HG03196 (cell line): Measurements from ENCODE around the gene INPPL1.

ENCODE experiments used
- ATAC-seq: cut with Tn5 transposase; IDR thresholded peaks from one replicate; pipeline ENCODE4 v1.9.1; 2021; ENCODE audit not compliant: unreplicated experiment

Gene INPPL1

DNA sequence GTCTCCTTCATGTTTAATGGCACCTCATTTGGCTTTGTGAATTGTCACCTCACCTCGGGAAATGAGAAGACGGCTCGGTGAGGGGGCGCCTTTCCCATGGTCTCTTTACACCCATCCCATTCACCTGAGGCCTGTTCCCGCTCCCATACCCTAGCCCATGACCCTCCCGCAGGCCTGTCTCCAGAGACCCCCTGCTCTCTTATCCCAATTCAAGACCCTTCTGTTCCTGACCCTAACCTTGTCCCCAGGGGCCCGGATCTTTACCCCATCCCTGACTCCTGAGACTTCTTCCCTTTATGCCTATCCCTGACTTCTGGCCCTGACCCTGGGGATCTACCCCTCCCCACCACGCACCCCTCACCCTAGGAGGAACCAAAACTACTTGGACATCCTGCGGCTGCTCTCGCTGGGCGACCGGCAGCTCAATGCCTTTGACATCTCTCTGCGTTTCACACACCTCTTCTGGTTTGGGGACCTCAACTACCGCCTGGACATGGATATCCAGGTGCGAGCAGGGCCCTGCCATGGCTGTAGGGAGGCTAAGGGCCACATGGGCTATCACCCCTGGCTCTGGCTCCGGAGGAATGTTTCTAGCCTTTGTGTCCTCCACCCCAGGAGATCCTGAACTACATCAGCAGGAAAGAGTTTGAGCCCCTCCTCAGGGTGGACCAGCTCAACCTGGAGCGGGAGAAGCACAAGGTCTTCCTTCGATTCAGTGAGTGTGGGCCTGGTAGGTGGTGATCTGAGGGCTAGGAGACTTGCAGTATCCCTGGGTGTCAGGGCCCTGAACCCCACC is 7.9 kb downstream of the INPPL1 start:
- ATAC-seq = no peak

DNA sequence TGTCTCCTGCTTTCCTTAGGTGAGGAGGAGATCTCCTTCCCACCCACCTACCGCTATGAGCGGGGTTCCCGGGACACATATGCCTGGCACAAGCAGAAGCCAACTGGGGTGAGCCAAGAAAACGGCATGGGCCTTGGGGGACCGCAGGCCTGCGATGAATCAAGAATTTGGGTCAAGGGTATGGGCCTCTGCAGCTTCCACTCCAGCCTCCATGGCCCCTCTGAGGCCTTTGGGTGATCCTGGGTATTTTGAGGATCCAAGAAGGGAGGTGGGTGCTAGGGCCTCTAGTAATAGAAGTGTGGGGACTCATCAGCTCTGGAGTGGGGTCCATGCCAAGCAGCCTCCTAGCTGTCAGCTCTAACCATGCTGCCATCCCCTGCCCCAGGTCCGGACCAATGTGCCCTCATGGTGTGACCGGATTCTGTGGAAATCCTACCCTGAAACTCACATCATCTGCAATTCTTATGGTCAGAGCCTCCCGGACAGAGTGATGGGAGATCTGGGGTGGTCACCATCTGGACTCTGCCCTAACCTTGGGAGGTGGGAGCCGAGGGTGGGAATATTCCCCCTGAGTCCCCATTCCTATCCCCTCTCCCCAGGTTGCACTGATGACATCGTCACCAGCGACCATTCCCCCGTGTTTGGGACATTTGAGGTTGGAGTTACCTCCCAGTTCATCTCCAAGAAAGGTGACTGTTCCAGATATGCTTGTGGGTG is 8.6 kb downstream of the INPPL1 start:
- no peak for ATAC-seq

DNA sequence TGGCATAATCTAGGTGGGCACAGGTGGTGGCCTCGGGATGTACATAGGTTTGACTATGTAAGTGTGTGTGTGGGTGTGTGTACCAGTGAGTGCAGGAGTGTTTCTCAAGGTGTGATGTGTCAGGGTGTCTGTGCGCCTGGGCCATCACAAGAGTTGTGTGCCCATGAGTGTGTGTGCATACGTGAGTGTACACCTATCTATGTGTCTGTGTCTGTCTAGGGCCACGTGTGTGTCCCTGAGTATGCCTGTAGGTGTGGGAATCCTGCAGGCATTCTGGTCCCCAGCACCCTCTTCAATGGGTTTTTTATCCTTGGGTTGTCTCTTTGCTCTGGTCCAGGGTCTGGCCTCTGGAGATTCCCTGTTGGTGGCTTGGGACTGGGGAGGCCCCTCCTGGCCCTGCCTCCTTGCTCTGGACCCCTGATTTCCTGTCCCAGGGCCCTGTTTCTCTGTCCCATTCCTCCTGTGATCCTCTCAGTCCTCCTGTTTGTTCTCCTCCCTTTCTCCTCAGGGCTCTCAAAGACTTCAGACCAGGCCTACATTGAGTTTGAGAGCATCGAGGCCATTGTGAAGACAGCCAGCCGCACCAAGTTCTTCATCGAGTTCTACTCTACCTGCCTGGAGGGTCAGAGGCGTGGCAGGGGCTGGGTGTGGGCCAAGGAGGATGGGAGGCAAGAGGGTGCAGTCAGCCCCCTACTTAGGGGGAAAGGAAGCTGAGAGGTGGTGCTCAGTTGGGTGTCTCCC is 9.4 kb downstream of the INPPL1 start:
- ATAC-seq = no peak

DNA sequence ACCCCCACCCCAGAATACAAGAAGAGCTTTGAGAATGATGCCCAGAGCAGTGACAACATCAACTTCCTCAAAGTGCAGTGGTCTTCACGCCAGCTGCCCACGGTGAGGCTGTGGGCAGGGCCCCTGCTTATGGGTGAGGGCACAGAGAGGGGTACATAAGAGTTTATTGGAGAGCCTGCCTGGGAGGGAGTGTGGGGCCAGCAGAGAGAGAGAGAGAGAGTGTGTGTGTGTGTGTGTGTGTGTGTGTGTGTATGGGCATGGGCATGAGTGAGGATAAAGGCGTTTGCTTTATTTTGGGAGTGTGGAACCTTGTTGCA is 9.9 kb downstream of the INPPL1 start:
- ATAC-seq = no peak

DNA sequence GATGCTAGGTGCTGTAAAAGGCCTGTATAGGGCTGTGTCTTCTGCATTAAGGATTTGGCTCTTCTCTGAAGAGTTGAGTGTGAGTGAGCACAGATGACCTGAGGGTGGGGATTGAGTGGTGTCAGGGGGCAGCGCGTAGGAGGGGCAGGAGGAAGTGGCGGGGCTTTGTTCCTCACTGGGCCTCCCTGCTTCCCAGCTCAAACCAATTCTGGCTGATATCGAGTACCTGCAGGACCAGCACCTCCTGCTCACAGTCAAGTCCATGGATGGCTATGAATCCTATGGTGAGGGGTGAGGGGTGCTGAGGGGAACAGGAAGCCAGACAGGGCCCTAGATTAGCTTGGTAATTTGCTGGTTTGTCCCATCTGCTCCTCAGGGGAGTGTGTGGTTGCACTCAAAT is 10.4 kb downstream of the INPPL1 start:
- no peak for ATAC-seq

DNA sequence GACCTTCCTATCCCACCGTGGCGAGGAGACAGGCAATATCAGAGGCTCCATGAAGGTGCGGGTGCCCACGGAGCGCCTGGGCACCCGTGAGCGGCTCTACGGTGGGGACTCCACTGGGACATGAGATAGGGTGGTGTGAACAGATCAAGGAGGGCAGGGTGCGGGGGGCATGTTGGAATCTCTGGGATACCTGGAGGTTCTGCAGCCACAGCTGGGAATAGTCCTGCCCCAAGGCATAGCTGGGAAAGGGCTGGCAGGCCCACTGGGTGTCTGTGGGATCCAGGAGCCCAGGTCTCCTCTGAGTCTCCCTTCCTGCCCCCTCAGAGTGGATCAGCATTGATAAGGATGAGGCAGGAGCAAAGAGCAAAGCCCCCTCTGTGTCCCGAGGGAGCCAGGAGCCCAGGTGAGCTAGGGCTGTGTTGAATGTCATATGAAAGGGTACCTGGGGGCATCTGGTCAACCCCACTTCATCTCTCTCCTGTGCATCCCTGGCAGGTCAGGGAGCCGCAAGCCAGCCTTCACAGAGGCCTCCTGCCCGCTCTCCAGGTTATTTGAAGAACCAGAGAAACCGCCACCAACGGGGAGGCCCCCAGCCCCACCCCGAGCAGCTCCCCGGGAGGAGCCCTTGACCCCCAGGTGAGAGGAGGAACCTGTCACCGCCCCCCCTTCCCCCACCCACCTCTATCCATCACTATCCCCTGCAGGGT is 10.9 kb downstream of the INPPL1 start:
- no peak for ATAC-seq

DNA sequence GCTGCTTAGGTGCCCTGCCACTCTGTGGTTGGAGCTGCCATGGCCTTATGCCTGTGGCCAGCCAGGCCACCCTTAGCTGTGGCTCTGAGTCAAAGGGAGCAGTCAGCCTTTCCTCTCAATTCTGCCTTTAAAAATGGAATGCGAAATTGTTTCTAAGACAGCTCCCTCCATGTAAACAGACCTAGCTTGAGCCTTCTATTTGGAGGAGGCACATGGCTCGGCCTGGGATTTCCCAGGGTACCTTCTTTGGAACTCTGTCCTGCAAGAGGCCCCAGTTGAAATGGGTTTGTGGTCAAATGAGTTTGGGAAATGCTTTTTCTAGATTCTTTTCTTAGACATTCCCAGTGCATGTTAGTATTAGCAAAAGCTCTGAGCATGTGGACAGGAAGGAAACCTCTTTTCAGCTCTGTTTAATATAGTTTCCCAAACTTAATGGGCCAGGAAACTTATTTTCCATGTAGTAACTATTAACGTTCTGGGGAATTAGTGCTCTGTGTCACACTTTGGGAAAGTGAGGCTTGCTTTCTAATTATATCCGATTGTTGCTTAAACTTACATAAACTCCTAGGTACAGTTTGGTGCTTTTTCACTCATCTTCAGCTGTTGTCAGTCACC is 11.6 kb downstream of the INPPL1 start:
- ATAC-seq = no peak

DNA sequence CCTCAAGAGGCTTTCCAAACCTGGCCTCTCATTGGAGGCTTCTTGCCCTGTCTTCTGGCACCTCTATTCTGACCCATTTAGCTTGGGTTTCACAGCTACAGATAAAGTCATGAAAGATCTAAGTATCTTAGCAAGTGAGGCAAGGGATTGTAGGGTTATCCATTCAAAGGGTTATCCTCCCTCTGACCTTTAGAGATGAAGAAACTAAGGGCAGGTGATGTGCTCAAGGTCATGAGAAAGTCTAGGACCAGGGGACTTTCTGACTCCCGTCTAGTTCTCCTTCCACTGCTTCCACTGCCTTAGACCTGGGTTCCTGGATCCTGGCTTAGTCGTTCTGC is 12.2 kb downstream of the INPPL1 start:
- no peak for ATAC-seq

DNA sequence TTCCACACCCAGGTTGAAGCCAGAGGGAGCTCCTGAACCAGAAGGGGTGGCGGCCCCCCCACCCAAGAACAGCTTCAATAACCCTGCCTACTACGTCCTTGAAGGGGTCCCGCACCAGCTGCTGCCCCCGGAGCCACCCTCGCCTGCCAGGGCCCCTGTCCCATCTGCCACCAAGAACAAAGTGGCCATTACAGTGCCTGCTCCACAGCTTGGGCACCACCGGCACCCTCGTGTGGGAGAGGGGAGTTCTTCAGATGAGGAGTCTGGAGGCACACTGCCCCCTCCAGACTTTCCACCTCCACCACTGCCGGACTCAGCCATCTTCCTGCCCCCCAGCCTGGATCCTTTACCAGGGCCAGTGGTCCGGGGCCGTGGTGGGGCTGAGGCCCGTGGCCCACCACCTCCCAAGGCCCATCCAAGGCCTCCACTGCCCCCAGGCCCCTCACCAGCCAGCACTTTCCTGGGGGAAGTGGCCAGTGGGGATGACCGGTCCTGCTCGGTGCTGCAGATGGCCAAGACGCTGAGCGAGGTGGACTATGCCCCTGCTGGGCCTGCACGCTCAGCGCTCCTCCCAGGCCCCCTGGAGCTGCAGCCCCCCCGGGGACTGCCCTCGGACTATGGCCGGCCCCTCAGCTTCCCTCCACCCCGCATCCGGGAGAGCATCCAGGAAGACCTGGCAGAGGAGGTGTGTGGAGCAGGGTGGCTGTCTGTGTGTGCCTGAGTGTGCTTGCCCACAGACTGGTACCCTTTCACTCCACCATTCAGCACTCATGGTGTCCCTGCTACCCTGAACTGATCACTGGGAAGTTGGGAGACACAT is 12.8 kb downstream of the INPPL1 start:
- ATAC-seq = no peak

DNA sequence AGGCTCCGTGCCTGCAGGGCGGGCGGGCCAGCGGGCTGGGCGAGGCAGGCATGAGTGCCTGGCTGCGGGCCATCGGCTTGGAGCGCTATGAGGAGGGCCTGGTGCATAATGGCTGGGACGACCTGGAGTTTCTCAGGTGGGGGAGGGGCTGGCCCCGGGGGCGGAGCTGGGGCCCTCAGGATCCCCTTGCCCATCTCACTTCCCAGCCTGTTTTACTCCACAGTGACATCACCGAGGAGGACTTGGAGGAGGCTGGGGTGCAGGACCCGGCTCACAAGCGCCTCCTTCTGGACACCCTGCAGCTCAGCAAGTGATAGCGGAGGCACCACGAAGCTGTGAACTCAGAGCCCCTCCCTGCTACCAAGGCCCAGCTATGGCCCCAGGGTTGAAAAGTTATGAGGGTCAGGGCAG is 13.5 kb downstream of the INPPL1 start:
- no peak for ATAC-seq

DNA sequence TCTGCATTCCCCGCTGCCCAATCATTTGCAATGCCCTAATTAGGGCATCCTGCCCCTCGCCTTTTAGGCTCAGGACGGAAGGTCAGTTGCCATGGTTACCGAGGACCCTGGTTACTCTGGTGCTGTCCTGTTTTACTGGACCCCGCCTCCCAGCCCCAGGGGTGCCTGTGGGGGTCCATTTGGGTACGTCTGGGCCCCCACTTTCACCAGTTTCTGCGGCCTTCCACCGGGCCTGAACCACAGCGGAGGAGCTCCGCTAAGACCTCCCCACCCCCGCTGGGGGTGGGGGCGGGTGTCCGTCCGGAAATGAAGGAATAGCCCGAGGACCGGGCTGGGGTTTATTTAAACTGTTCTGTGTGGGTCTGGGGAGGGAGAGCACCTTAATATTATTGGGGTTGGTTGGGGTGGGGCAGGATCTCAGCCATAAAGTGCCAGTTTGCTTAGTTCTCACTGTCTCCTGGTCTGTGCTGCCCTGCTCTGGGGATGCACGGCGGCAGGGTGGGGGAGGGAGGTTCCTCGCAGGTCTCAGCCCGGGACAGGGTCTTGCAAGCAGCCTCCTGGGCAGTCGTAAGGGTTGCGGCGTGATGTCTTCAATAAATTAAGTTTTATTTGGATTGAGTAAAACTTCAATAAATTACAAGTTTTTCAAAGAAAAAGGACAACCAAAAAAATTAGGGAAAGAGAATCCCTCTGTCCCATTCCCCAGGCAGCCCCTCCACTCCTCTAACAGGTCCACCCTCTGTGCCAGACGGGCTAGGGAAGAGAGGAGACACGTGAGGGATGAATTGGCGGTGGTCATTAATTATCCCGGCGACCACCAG is 14.1 kb downstream of the INPPL1 start:
- no peak for ATAC-seq

DNA sequence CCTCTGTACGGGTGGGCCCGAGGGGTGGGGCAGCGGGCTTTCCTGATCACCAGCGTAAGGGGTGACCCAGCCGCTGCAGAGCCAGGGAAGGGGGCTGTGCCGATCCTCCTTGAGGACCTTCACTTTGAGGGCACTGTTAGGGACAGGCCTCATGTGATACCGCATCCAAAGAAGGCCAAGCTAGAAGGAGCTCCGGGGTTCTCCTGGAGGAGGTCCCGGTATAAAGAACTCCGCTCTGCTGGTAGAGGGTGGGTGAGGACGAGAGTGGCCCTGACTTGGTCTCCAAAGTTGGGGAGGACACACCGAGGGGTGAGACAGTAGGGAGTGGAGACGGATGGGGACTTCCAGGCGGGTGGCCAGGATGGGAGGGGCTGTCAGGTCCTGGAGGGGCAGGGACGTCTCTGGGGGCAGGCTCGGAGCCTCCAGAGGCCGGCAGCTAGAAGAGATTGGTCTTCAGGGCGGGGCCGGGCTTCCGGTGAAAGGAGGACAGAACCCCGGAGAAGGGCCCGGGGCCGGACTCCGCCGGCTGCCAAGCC is 14.8 kb downstream of the INPPL1 start:
- ATAC-seq = no peak

DNA sequence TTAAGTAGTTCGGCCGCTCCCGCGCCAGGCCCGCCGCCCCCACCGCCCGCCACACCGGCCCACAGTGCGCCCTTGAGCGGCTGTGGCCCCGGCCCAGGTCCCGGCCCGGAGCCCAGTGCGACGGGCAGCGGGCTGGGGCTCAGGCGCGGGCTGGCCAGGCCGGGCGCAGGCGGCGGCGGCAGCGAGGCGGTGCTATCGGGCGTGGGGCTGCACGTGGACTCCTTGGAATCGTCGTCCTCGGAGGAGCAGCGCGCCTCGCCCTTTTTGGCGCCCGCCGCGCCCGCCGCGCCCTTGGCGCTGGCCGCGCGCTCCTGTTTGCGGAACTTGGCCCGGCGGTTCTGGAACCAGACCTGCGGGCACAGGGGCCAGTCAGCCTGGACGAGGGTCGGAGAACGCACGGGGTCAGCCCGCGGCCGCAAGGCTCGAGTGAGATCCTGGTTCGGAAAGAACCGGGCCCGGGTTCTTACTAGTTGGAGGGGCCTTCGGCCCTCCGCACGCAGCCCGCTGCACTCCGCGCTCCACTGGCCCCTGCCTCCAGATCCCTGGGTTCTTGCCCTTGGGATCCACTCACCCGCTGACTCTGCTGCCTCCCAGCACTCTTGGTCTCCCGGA is 15.4 kb downstream of the INPPL1 start:
- no peak for ATAC-seq

DNA sequence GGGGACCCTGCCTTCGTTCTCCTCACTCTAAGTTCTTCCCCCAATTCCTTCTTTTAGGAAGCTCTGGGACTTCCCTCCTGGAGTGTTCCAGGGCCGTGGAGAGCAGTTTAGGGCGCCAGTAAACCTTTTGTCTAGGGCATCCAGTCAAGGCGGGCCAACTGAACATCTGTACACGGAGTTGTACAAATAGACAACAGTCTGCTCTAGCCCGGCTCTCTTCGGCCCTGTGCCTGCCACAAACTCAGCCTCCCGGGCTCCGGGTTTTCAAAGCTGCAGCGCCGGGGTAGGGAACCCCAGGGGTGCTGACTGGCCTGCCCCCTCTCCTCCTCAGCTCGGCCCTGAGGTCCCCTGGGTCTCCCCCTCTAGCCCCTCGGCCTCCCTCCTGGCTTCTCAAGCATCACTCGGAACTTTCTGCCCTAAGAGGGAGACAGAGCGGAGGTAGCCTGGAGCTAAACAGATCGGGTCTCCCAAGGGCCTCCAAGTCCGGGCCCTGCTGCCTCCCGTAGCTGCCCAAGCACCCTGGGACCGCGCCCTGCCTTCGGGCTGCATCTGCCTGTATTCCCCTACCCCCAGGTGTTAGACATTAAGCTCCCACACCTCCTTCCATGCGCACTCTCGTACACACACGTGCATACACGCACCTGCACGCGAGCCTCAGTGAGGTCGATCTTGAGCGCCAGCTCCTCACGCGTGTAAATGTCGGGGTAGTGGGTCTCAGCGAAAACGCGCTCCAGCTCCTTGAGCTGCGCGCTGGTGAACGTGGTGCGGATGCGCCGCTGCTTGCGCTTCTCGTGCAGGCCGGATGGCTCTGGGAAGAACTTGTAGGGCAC is 16.1 kb downstream of the INPPL1 start:
- no peak for ATAC-seq

DNA sequence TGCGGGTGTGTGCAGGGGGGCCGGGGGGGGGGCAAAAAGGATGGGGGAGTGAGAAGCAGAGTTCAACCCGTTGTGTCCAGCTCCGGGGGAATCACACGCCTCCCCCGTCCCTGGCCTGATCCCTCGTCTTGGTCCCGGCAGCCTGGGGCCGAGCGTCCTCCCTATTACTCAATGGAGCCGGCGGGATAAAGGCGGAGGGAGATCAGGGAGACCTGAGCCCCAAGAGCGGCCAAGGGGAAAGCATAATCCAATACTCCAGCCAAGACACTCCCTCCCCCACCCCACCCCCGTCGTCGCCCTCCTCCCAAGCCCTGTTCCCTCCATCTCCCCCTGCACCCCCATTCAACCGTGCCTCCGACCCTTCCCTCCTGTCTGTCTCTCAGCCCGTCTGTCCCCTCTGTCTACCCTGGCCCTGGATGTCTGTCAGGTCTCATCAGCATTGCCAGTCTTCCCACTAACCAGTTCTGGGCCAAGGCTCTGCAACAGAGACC is 16.8 kb downstream of the INPPL1 start:
- ATAC-seq = no peak

DNA sequence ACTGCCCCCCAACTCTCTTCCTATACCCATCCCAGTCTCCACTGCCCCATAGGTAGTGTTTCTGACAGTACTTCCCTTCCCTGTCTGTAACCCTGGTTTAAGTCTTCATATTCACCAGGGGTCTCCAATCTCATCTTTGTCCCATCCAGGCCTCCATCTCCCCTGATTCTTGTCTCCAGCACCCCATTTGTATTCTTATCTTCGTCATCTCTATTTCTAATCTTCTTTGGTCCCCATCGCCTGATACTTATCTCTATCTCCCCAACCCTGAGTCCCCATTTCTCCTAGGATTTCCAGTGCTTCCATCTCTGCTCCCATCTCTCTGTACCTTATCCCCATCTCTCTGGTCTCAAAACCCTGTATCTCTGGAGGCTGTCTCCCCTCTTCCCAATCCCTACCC is 17.6 kb downstream of the INPPL1 start:
- ATAC-seq = no peak

DNA sequence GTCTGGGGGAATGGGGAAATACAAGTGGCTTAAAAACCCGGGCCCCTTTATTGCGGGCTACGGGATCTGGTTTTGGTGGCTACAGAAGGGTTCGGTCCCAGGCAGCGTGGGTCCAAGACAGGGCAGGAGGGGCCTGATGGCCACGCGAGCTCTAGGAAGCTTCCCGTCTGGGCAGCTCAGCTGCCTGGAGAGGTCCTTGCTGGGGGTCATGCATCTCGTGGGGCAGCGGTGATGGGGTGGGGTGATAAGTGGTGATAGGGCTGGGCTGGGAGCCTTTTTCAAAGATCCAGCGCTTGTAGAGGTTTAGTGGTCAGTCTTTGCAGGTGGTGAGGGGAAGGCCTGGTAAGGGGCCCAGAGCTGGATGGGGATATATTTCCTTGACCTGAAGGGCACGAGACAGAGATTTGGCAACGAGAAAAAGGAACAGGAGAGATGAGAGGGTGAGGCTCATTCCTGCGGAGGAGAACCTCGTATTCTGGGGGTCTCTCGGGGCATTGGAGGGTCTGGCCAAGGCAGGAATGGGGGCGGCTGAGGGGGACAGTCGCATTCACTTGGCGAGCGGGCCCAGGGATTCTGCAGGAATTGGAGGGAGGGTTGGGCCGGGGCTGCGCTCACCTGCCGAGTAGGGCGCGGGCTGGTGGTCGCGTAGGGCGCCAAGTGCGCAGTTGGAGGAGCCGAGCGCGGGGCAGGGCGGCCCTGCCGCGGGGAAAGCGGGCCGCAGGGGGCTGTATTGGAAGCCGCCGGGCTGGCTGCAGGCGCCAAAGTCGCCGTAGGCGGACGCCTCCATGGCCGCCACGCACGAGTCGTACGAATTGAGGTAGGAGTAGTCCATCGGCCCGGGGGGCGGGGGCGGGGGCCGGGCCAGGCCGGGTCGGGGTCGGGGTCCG is 18.8 kb downstream of the INPPL1 start:
- no peak for ATAC-seq
